ENCODE results near the gene NRSN2.

NRSN2 gene

GRCh38 chr20:308427-309038 is 38.4 kb upstream of the NRSN2 start:
- Histone ChIP-seq H3K4me3 (ENCODE audit: low read length, poor library complexity, severe bottlenecking) (no peak overlapping the region), H3K4me2 (ENCODE audit: low read depth, low read length, poor library complexity, severe bottlenecking) (no peak overlapping the region), H3K36me3 (ENCODE audit: insufficient read depth, low read length) (no peaks in the 10 kb centered on the region), H3K9me2 (replicated peaks; ENCODE audit: low read depth, low read length) (no peaks in the 10 kb centered on the region), H3K4me1 (ENCODE audit: insufficient read depth, low read length, poor library complexity, severe bottlenecking) (peaks cover 19% of the 10 kb centered on the region), H3K9me3 (ENCODE audit: insufficient read depth, low read depth, low read length) (no peaks in the 10 kb centered on the region), H3F3A (ENCODE audit: low read depth) (0 out of 2 replicates have a peak, but pooled peaks cover 3% of the 10 kb centered on the region), H3K27me3 (ENCODE audit: insufficient read depth, low read length, poor library complexity, severe bottlenecking) (no peaks in the 10 kb centered on the region), H3K79me2 (ENCODE audit: insufficient read depth, low read length) (no peaks in the 10 kb centered on the region), H3K9ac (ENCODE audit: low read depth, low read length, poor library complexity, severe bottlenecking) (peak overlapping the region; percentile 58), H4K20me1 (ENCODE audit: insufficient read depth, low read length, poor library complexity, severe bottlenecking) (no peaks in the 10 kb centered on the region), H2AFZ (ENCODE audit: low read length) (no peak overlapping the region)
- TF ChIP-seq EZH2phosphoT487 (IDR thresholded peaks at IDR 0.05; ENCODE audit: borderline replicate concordance), result no peak
- no peak for TF ChIP-seq CTCF (conservative IDR thresholded peaks at IDR 0.05; ENCODE audit: low read length)

GRCh38 chr20:309306-309840 is 37.5 kb upstream of the NRSN2 start:
- H3K9me3 ChIP-seq (ENCODE audit: insufficient read depth, low read depth, low read length), result no peaks in the 10 kb centered on the region
- no peaks in the 10 kb centered on the region for H3K36me3 ChIP-seq (ENCODE audit: insufficient read depth, low read length)
- no peaks in the 10 kb centered on the region for H4K20me1 ChIP-seq (ENCODE audit: insufficient read depth, low read length, poor library complexity, severe bottlenecking)
- peak overlapping the region; percentile 58 for H3K9ac ChIP-seq (ENCODE audit: low read depth, low read length, poor library complexity, severe bottlenecking)
- H3K9me2 ChIP-seq (replicated peaks; ENCODE audit: low read depth, low read length), result no peaks in the 10 kb centered on the region
- 0 out of 2 replicates have a peak, but pooled peaks cover 3% of the 10 kb centered on the region for H3F3A ChIP-seq (ENCODE audit: low read depth)
- H3K4me2 ChIP-seq (ENCODE audit: low read depth, low read length, poor library complexity, severe bottlenecking), result peak overlapping the region; percentile 70
- no peaks in the 10 kb centered on the region for H3K27me3 ChIP-seq (ENCODE audit: insufficient read depth, low read length, poor library complexity, severe bottlenecking)
- TF ChIP-seq CTCF (conservative IDR thresholded peaks at IDR 0.05; ENCODE audit: low read length) (no peak), EZH2phosphoT487 (IDR thresholded peaks at IDR 0.05; ENCODE audit: borderline replicate concordance) (no peak)
- peak overlapping the region; percentile 80 for H2AFZ ChIP-seq (ENCODE audit: low read length)
- peak overlapping the region; percentile 69 for H3K4me3 ChIP-seq (ENCODE audit: low read length, poor library complexity, severe bottlenecking)
- no peaks in the 10 kb centered on the region for H3K79me2 ChIP-seq (ENCODE audit: insufficient read depth, low read length)
- H3K4me1 ChIP-seq (ENCODE audit: insufficient read depth, low read length, poor library complexity, severe bottlenecking), result peaks cover 23% of the 10 kb centered on the region

GRCh38 chr20:309841-310644 is 36.9 kb upstream of the NRSN2 start:
- Histone ChIP-seq H3K36me3 (ENCODE audit: insufficient read depth, low read length) (no peaks in the 10 kb centered on the region), H3K27me3 (ENCODE audit: insufficient read depth, low read length, poor library complexity, severe bottlenecking) (no peaks in the 10 kb centered on the region), H3F3A (ENCODE audit: low read depth) (0 out of 2 replicates have a peak, but pooled peaks cover 3% of the 10 kb centered on the region), H3K9me2 (replicated peaks; ENCODE audit: low read depth, low read length) (no peaks in the 10 kb centered on the region), H4K20me1 (ENCODE audit: insufficient read depth, low read length, poor library complexity, severe bottlenecking) (no peaks in the 10 kb centered on the region), H3K4me3 (ENCODE audit: low read length, poor library complexity, severe bottlenecking) (peak overlapping the region; percentile 69), H3K4me1 (ENCODE audit: insufficient read depth, low read length, poor library complexity, severe bottlenecking) (peaks cover 23% of the 10 kb centered on the region), H3K4me2 (ENCODE audit: low read depth, low read length, poor library complexity, severe bottlenecking) (peak overlapping the region; percentile 70), H3K9me3 (ENCODE audit: insufficient read depth, low read depth, low read length) (no peaks in the 10 kb centered on the region), H3K79me2 (ENCODE audit: insufficient read depth, low read length) (no peaks in the 10 kb centered on the region), H3K9ac (ENCODE audit: low read depth, low read length, poor library complexity, severe bottlenecking) (peak overlapping the region; percentile 58), H2AFZ (ENCODE audit: low read length) (peak overlapping the region; percentile 80)
- TF ChIP-seq EZH2phosphoT487 (IDR thresholded peaks at IDR 0.05; ENCODE audit: borderline replicate concordance), result no peak
- no peak for TF ChIP-seq CTCF (conservative IDR thresholded peaks at IDR 0.05; ENCODE audit: low read length)

Measured in Loucy (cell line).